Head of caudate nucleus (tissue), 42 donors: Measurements from ENCODE around the gene B3GNT4.
"Not testable (repeated sequence)": the region's sequence is repeated elsewhere in the genome, so short reads cannot be mapped to it uniquely, and the experiment has no call there.

Experiments
- DNase-seq, 42 donors: peaks; one replicate each; pipeline versions ENCODE4 v3.0.0 to v3.0.0-alpha.2; 2020 to 2021; ENCODE audit warnings: mixed read lengths in 7 of 42
- intact Hi-C: fragments of 100-400 bp; cut with DNase I; formaldehyde crosslinking; loops from one replicate; pipeline ENCODE4 v1.15.0; 2022

Gene B3GNT4

GRCh38 chr12:122203301-122204166 is at the start of gene B3GNT4:
B3GNT4 (plus strand) TSS chr12:122203709; CDS start chr12:122204619, 910 bp downstream.
- peak; percentile 55 to 89 (median 78) for DNase-seq
- intact Hi-C loops, result no loop called here

- no peak for DNase-seq
- intact Hi-C loops, result no loop called here
These were observed 47.8 kb upstream of the B3GNT4 start for GRCh38 chr12:122155705-122156104.

GRCh38 chr12:122158700-122159285 is 44.7 kb upstream of the B3GNT4 start:
- intact Hi-C loops, result no loop called here
- no peak for DNase-seq

- DNase-seq, result no peak
- intact Hi-C loops, result no loop called here
These were observed 43.6 kb upstream of the B3GNT4 start for GRCh38 chr12:122159882-122160281.

- intact Hi-C loops, result no loop called here
- DNase-seq, result no peak
These were observed 42.7 kb upstream of the B3GNT4 start for GRCh38 chr12:122160761-122161160.

- DNase-seq, result no peak
- intact Hi-C loops, result no loop called here
These were observed 41.8 kb upstream of the B3GNT4 start for GRCh38 chr12:122161682-122162081.

GRCh38 chr12:122162976-122163375 is 40.5 kb upstream of the B3GNT4 start:
- intact Hi-C loops, result no loop called here
- DNase-seq, result no peak

- DNase-seq, result no peak
- intact Hi-C loops, result no loop called here
These were observed 36.8 kb upstream of the B3GNT4 start for GRCh38 chr12:122166422-122167349.

- no peak for DNase-seq
- intact Hi-C loops, result no loop called here
These were observed 36.1 kb upstream of the B3GNT4 start for GRCh38 chr12:122167356-122167925.

- intact Hi-C loops, result no loop called here
These were observed 35.0 kb upstream of the B3GNT4 start for GRCh38 chr12:122168492-122168891.

GRCh38 chr12:122171399-122171798 is 32.1 kb upstream of the B3GNT4 start:
- intact Hi-C loops, result no loop called here
- DNase-seq, result no peak

More at GRCh38 chr12:122168492-122168891, 35.0 kb upstream of the B3GNT4 start:
- DNase-seq, result no peak

- no peak for DNase-seq
- intact Hi-C loops, result no loop called here
These were observed 31.1 kb upstream of the B3GNT4 start for GRCh38 chr12:122172262-122172939.

- DNase-seq, result no peak
- intact Hi-C loops, result no loop called here
These were observed 29.2 kb upstream of the B3GNT4 start, which contains the start of gene IL31 for GRCh38 chr12:122174155-122174845. IL31 (minus strand) TSS chr12:122174221; CDS start chr12:122174172, 49 bp downstream.

- intact Hi-C loops, DNase-seq: not testable (repeated sequence)
These were observed 27.0 kb upstream of the B3GNT4 start for GRCh38 chr12:122176473-122176872.

- intact Hi-C loops, result no loop called here
These were observed 20.5 kb upstream of the B3GNT4 start, which contains the start of gene LRRC43 for GRCh38 chr12:122182887-122183587. LRRC43 (plus strand) TSS chr12:122183123; CDS start chr12:122183145, 22 bp downstream.

GRCh38 chr12:122183588-122183940 is 19.9 kb upstream of the B3GNT4 start:
- intact Hi-C loops, result no loop called here
- no peak for DNase-seq

More at GRCh38 chr12:122182887-122183587, 20.5 kb upstream of the B3GNT4 start, which contains the start of gene LRRC43:
- peak in 32 of 42 donors; percentile 20 to 65 (median 41) for DNase-seq

GRCh38 chr12:122184517-122184916 is 19.0 kb upstream of the B3GNT4 start:
- no peak for DNase-seq
- intact Hi-C loops, result no loop called here
